Activated T-cell treated with anti-CD3 and anti-CD28 coated beads, Interleukin-2, amount 50 U/mL, for 24 hours (primary cell): ENCODE measurements around the gene ABCC12.

Source experiments
- DNase-seq: peaks from one replicate; pipeline ENCODE4 v3.0.0-alpha.2; 2020
- H3K27ac Mint-ChIP-seq: 2 replicates; pipeline ENCODE4 v1.8.0; 2020; ENCODE audit warnings: mild to moderate bottlenecking, mixed read lengths
- H3K27me3 Mint-ChIP-seq: 2 replicates; pipeline ENCODE4 v1.8.0; 2020; ENCODE audit warnings: mixed read lengths
- H3K36me3 Mint-ChIP-seq: 2 replicates; pipeline ENCODE4 v1.8.0; 2020; ENCODE audit warnings: low read depth, mixed read lengths
- H3K4me1 Mint-ChIP-seq: 2 replicates; pipeline ENCODE4 v1.8.0; 2020; ENCODE audit warnings: low read depth, mixed read lengths
- H3K4me3 Mint-ChIP-seq: 2 replicates; pipeline ENCODE4 v1.8.0; 2020; ENCODE audit warnings: mild to moderate bottlenecking, moderate library complexity, mixed read lengths
- H3K9me3 Mint-ChIP-seq: 2 replicates; pipeline ENCODE4 v1.8.0; 2020; ENCODE audit warnings: mixed read lengths

The ABCC12 gene

DNA sequence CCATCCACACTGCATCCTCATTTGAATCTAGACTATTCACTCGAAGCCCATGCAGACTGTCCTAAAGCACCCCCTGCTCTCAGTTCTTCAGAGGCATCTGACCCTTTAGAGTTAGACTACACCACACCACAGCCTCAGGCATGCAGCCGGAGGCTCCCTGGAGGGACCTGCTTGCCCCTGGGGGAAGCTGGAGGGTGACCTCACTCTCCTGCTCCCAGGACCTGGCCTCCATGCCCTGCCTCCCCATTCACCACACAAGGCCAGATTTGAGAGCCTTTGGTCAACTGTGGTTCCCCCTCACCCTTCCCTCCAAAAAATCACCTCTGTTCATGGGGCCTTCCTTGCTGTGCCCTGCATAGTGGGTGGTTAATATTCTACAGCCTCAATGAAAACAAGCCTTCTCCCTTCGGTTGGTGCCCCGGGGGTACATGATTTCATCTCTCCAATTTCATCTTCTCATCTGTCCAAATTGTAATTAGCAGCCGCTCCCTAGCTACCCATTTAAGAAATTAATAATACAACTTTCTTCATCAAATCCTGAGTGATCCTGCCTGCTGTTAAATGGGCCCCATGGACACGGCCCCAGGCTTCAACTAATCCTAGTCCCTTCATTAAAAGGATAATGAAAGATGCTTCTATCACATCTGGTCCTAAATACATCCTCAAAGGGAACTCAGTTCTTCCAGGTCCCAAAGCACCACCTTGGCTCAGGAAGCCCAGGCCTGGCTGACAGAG, 24.4 kb downstream of the ABCC12 start:
- no peaks in the 10 kb centered on the region for H3K36me3 Mint-ChIP-seq
- H3K4me3 Mint-ChIP-seq = no peak overlapping the region
- H3K27ac Mint-ChIP-seq = no peak overlapping the region
- peaks cover 6% of the 10 kb centered on the region for H3K4me1 Mint-ChIP-seq
- no peak for DNase-seq
- no peaks in the 10 kb centered on the region for H3K9me3 Mint-ChIP-seq
- H3K27me3 Mint-ChIP-seq = peaks cover 18% of the 10 kb centered on the region

DNA sequence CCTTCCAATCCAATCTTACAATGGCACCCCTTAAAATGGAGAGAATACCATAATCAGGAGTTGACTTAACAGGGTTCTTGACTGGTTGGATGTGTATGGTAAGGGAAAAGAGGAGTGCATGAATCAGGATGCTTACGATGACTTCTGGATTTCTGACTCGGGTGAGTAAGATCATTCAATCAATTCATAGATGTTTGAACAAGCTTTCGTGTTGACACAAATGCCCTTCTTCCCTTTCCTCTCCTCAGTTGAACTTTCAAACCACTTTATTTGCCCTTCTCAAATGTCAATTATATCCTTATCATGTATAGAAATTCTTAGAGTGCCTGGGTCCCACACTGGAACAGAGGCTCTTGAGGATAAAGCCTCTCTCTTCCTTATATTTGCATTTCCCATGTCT, 25.9 kb downstream of the ABCC12 start:
- H3K27me3 Mint-ChIP-seq = peaks cover 27% of the 10 kb centered on the region
- H3K4me1 Mint-ChIP-seq = peaks cover 6% of the 10 kb centered on the region
- H3K9me3 Mint-ChIP-seq = no peaks in the 10 kb centered on the region
- H3K4me3 Mint-ChIP-seq = no peak overlapping the region
- no peaks in the 10 kb centered on the region for H3K36me3 Mint-ChIP-seq
- no peak for DNase-seq
- H3K27ac Mint-ChIP-seq = no peak overlapping the region

DNA sequence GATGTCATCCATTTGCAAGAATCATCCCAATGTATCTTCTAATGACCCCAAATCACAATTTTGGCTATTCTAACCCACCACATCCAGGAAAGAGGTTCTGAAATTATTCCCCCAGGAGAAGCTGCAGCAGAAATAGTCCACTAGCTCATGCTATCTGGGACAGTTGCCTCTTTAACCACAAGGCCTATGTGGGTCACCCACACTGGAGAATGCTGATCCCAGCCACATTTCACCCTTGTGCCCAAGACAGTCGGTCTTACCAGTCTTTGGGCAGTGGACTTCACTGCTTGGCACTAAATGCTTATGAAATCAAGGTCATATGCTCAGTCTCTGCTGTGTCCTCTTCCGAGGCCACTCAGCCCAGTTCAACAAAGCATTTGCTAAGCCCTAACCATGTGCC, 27.0 kb downstream of the ABCC12 start:
- Mint-ChIP-seq H3K4me3 (no peak overlapping the region), H3K27me3 (peaks cover 33% of the 10 kb centered on the region), H3K36me3 (no peaks in the 10 kb centered on the region), H3K9me3 (no peaks in the 10 kb centered on the region), H3K27ac (no peak overlapping the region), H3K4me1 (peaks cover 12% of the 10 kb centered on the region)
- DNase-seq = no peak

DNA sequence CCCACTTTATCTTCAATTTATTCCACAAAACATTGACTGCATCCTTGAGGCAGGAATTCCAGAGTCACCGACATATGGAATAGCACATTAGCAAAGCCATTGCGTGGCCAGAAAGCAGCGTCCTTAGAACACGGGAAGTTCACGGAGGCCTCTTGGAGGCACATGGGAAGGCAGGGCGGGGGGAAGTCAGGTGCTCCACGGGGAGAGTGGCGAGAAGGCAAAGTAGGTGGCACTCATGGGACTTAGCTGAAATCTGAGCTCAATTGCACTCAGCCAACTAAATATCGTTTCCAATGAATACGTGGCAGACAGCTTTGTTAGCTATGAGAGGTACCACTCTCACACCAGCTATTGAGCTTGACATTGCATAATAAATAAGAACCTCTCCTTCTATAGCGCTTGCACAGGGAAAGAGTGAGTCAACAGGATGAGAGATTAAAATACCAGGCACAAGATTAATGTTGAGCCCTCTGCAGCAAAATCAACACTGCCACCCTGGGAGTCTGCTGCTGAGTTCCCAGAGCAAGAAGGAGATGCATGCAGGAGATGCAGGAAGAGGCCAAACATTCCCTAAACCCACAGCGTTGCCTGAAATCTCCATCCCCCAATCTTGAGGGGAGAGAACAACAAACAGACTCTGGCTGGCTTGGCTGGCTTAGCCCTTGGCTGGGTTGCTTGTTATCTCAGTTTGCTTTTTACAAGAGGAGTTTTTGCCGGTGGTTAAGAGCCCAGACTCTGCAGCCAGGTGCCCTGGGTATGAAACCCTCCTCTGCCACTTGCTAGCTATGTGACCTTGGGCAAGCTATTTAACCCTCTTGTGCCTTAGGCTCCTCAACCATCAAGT, 28.8 kb downstream of the ABCC12 start:
- Mint-ChIP-seq H3K4me3 (no peak overlapping the region), H3K36me3 (no peaks in the 10 kb centered on the region), H3K27ac (no peak overlapping the region), H3K27me3 (peaks cover 31% of the 10 kb centered on the region), H3K4me1 (peaks cover 26% of the 10 kb centered on the region), H3K9me3 (no peaks in the 10 kb centered on the region)
- DNase-seq = no peak

DNA sequence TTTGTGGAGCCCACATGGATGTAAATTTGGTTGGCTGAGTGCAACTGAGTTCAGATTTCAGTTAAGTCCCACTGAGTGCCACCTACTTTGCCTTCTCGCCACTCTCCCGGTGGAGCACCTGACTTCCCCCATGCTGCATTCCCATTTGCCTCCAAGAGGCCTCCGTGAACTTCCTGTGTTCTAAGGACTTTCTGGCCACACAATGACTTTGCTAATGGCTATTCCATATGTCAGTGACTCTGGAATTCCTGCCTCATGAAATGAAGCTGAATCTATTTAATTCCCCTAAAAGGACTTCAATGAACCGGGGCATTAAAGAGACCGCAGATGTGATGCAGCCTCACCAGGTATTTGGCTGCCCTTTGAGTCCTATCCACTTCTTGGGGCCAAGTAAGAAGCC, 29.9 kb downstream of the ABCC12 start:
- no peak overlapping the region for H3K27ac Mint-ChIP-seq
- peaks cover 37% of the 10 kb centered on the region for H3K27me3 Mint-ChIP-seq
- no peak for DNase-seq
- peaks cover 26% of the 10 kb centered on the region for H3K4me1 Mint-ChIP-seq
- H3K4me3 Mint-ChIP-seq = no peak overlapping the region
- H3K36me3 Mint-ChIP-seq = no peaks in the 10 kb centered on the region
- H3K9me3 Mint-ChIP-seq = no peaks in the 10 kb centered on the region

DNA sequence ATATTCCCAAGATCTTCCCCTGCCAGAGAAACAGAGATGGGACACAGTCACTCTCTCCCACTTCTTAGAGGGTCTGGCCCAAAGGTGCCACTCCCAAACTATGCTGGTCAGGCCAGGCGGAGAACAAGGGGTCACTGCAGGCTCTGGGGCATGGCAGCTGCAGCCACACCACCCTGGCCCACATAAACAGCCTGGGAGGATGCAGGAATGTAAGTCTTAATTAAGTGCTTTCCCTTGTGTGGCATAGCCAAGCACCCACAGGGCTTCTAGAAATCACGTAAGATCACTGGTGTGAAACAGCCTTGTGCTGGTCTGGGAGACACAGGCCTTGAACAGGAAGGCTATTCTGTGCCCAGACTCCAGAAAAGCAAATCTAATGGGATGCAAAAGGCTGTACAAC, 31.5 kb downstream of the ABCC12 start:
- H3K27me3 Mint-ChIP-seq = peaks cover 33% of the 10 kb centered on the region
- H3K4me3 Mint-ChIP-seq = no peak overlapping the region
- no peak overlapping the region for H3K27ac Mint-ChIP-seq
- peaks cover 26% of the 10 kb centered on the region for H3K4me1 Mint-ChIP-seq
- DNase-seq = no peak
- no peaks in the 10 kb centered on the region for H3K9me3 Mint-ChIP-seq
- no peaks in the 10 kb centered on the region for H3K36me3 Mint-ChIP-seq

DNA sequence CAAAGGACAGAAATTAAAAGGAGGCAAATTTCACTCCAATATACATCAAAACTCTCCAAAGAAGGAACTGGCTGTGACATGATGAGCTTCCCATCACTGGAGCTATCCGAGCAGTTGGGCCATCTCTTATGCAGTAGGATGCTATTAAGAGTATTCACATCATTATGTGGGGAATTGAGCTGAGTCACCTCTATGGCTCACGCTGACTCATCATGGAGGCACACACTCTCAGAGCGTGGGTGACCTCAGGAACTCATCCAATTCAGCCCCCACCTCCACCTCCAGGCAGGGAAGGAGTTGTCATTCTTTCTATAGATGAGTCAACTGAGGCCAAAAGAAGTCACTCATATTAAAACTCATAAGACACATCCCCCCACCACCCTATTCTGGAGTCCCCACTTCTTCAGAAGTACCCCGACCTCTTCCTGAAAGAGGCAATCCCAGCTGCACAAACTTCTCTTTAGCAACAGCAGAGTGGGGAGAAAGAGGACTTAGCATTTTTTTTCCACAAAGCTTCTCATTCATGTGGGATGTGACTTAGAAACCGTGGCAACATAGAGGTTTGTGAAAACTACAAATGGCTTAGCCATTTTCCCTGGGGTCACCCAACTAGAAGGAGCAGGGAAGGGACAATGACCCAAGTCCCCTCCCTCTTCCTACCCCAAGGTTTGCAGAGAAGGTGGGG, 32.5 kb downstream of the ABCC12 start:
- peaks cover 26% of the 10 kb centered on the region for H3K4me1 Mint-ChIP-seq
- H3K36me3 Mint-ChIP-seq = no peaks in the 10 kb centered on the region
- peak; percentile 58 for DNase-seq
- H3K9me3 Mint-ChIP-seq = no peaks in the 10 kb centered on the region
- peaks cover 31% of the 10 kb centered on the region for H3K27me3 Mint-ChIP-seq
- no peak overlapping the region for H3K4me3 Mint-ChIP-seq
- peak overlapping the region; percentile 74 for H3K27ac Mint-ChIP-seq

DNA sequence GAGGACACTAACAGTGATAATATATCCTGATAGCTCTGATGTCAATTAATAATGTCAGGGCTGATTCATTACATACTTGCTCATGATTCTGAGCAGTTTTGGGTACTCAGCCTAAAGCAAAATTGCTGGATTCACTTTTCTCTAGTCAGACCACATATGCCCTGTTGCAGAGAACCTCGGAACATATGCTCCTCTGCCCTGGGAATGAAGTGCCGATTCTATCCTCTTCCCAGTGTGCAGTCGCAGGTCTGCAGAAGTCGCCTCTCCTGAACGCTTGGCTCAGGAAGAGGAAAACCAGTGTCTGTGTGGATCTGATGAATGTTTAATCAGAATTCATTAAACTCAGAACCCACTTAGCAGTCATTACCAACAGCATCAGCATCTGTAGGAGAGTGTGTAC, 34.5 kb downstream of the ABCC12 start:
- Mint-ChIP-seq H3K36me3 (no peaks in the 10 kb centered on the region), H3K4me3 (no peak overlapping the region), H3K27me3 (peaks cover 26% of the 10 kb centered on the region), H3K27ac (no peak overlapping the region), H3K4me1 (peaks cover 20% of the 10 kb centered on the region), H3K9me3 (no peaks in the 10 kb centered on the region)
- no peak for DNase-seq

DNA sequence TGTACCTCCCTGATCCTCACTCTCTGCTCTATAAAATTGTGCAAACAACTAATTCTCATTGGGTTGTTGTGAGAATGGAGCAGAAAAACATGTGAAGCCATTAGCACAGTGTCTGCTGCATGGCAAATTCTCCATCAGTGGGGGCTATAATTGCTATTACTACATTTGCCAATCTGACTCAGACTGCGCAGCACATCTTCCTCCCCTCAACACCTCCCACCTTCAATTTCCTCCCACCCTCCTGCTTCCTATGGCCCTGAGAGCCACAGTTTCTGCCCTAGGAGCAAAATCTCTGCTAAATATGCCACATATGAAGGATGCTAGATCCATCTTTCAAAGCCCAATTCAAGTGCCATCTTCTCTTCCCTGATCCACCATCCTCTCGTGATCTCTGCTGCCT, 37.0 kb downstream of the ABCC12 start:
- Mint-ChIP-seq H3K36me3 (no peaks in the 10 kb centered on the region), H3K4me3 (no peak overlapping the region), H3K27ac (no peak overlapping the region), H3K4me1 (peaks cover 15% of the 10 kb centered on the region), H3K27me3 (peaks cover 21% of the 10 kb centered on the region), H3K9me3 (no peaks in the 10 kb centered on the region)
- DNase-seq = no peak

DNA sequence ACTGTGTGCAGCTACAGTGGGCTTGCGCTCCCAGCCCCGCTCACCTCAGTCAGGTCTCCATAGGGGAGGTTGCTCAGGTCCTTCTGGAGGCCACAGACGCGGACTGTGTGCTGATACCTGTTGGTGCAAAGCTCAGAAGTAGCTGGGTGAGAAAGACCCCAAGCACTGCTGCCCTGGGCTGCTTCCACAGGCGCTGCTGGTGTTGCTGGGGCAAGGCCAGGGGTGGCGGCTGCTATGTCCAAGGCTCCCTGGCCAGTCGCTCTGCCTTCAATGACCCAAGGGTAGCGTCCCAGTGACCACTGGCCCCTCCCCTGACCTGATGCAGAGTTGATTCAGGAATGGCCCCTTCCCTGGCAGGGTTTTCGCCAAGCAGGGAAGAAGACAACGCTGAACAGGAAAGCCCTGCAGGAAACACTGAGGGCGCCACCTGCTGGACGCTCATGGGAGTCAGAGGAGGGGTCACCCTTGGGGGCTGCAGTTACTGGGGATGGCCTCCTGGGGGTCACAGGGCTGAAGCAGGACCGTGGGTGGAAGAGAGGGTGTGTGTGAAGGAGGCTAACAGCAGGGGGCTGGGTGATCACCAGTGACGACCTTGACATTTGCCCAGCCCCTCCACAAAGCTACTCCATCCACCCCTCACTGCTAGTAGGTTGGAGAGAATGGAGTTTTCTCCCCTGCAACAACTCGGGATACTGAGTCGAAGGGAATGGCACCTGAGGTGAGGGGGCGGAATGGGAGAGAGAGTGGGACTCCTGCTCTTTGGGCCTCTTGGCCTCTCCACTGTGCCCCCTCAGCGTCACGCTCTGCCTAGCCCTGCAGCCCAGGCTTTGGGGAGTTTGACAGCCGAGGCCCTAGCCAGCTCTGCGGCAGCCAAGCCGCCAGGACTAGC, 38.3 kb downstream of the ABCC12 start:
- H3K4me3 Mint-ChIP-seq = no peak overlapping the region
- H3K9me3 Mint-ChIP-seq = no peaks in the 10 kb centered on the region
- H3K27me3 Mint-ChIP-seq = peaks cover 21% of the 10 kb centered on the region
- H3K36me3 Mint-ChIP-seq = no peaks in the 10 kb centered on the region
- H3K4me1 Mint-ChIP-seq = peaks cover 2% of the 10 kb centered on the region
- H3K27ac Mint-ChIP-seq = no peak overlapping the region
- DNase-seq = peak; percentile 71

DNA sequence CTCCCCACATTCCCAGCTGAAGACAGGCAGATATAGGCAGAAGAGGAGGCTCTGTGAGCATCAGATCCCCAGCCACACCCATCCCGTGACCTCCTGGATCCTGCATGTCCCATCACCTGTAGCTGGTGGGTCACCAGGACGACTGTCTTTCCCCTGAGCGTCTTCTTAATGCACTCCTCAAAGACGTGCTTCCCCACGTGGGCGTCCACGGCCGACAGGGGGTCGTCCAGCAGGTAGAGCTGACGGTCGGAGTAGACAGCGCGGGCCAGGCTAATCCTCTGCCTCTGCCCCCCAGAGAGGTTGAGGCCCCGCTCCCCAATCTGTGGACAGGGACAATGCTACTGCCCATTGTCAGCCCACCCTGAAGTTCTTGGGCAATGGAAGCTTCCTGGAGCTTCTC, 40.5 kb downstream of the ABCC12 start:
- no peaks in the 10 kb centered on the region for H3K4me1 Mint-ChIP-seq
- no peaks in the 10 kb centered on the region for H3K36me3 Mint-ChIP-seq
- no peaks in the 10 kb centered on the region for H3K9me3 Mint-ChIP-seq
- H3K27ac Mint-ChIP-seq = no peak overlapping the region
- no peak for DNase-seq
- no peak overlapping the region for H3K4me3 Mint-ChIP-seq
- H3K27me3 Mint-ChIP-seq = peaks cover 20% of the 10 kb centered on the region

DNA sequence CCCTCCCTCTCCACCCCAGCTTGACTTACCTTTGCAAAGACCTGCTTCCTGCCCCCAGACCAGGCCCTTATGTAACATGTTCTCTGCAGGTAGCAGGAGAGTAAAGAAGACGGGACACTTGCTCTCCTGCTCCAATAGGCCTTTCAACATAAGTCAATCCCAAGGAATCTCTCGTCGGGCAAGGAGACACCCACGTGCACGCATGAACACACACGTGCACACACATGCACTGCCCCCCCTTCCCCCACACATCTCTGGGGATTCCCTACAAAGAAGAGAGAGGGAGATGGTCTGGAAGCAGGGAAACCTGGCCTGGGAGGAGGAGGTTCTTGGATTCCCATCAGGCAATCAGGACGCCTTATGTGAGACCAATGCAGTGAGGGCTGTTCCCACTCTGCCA, 41.4 kb downstream of the ABCC12 start:
- Mint-ChIP-seq H3K4me3 (no peak overlapping the region), H3K27ac (no peak overlapping the region), H3K9me3 (no peaks in the 10 kb centered on the region), H3K36me3 (no peaks in the 10 kb centered on the region), H3K4me1 (no peaks in the 10 kb centered on the region), H3K27me3 (peaks cover 16% of the 10 kb centered on the region)
- no peak for DNase-seq

DNA sequence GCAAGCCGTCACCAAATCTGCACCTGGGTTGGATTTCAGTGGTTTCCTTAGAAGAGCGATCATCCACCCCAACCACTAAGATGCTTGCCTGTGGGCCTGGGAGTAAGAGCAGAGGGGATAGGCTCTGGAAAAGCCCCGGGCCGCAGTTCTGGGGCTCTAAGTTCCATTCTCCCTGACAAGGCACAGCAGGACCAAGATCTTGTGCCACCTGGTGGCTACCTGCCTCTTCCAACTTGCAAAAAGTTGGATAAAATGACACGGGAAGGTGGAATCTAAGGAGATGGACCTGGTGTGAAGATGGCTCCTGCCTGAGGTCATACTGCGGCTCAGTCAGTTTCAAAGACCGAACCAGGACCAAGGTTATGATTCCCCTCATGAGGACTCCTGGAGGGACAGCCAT, 42.3 kb downstream of the ABCC12 start:
- DNase-seq = no peak
- Mint-ChIP-seq H3K27ac (no peak overlapping the region), H3K4me3 (no peak overlapping the region), H3K36me3 (no peaks in the 10 kb centered on the region), H3K9me3 (no peaks in the 10 kb centered on the region), H3K4me1 (no peaks in the 10 kb centered on the region), H3K27me3 (peaks cover 16% of the 10 kb centered on the region)

DNA sequence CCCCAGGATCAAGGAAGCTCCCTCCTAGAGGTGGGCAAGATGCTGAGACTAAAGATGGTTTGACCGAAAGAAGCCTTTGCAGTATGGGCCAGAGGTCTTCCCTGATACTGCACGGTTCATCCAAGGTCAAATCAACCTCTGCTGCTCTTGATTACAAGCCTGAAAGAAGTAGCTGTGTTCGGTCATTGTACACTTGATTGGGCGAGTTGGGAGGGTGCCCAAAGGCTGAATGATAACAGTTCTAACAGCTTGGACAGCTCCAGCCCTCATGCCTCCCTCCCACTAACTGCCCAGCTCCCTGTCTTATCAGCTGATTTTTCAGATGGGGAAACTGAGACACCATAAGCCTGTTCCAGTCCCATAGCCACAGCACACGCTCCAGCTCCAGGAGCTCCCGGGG, 42.8 kb downstream of the ABCC12 start:
- Mint-ChIP-seq H3K36me3 (no peaks in the 10 kb centered on the region), H3K4me3 (no peak overlapping the region), H3K4me1 (no peaks in the 10 kb centered on the region), H3K9me3 (no peaks in the 10 kb centered on the region), H3K27ac (no peak overlapping the region), H3K27me3 (peaks cover 19% of the 10 kb centered on the region)
- no peak for DNase-seq
